Heart left ventricle (tissue), 16 donors: ENCODE measurements around the gene SREBF1. TPM values are rescaled to one million over a fixed set of nuclear protein-coding genes. Genes with fewer than 3 reads are reported as not detected.

Experiments
- ATAC-seq, 4 donors: fragments of 200-7000 bp; cut with Tn5 transposase; one replicate each; pipeline ENCODE4 v1.9.1; 2020 to 2022; ENCODE audit warnings: moderate library complexity in 4 of 4, mild to moderate bottlenecking in 3 of 4, moderate number of reproducible peaks in 1 of 4
- DNase-seq, 5 donors: peaks; one replicate each; pipeline ENCODE4 v3.0.0-alpha.2; 2020
- H3K27ac ChIP-seq, 12 donors: fragments of 200-600 bp; sonication (generic) in 4 of 12; one replicate each; pipeline versions ENCODE4 v1.5.0 to v1.8.0; 2016 to 2022; ENCODE audit warnings: mild to moderate bottlenecking in 2 of 12
- H3K27me3 ChIP-seq, 9 donors: fragments of 200-600 bp; sonication (generic) in 2 of 9; one replicate each; pipeline versions ENCODE4 v1.5.1 to v1.8.0; 2016 to 2022; ENCODE audit warnings: mild to moderate bottlenecking in 3 of 9
- H3K36me3 ChIP-seq, 9 donors: fragments of 200-600 bp; sonication (generic) in 2 of 9; one replicate each; pipeline versions ENCODE4 v1.5.0 to v1.8.0; 2018 to 2022; ENCODE audit warnings: mild to moderate bottlenecking in 2 of 9
- H3K4me1 ChIP-seq, 12 donors: fragments of 200-600 bp; sonication (generic) in 4 of 12; one replicate each; pipeline versions ENCODE4 v1.5.0 to v1.8.0; 2016 to 2022; ENCODE audit warnings: mild to moderate bottlenecking in 3 of 12
- H3K4me3 ChIP-seq, 12 donors: fragments of 200-600 bp; sonication (generic) in 4 of 12; one replicate each; pipeline versions ENCODE4 v1.5.0 to v1.8.0; 2017 to 2022; ENCODE audit warnings: mild to moderate bottlenecking in 9 of 12, moderate library complexity in 4 of 12
- H3K9me3 ChIP-seq, 12 donors: fragments of 200-600 bp; sonication (generic) in 4 of 12; one replicate each; pipeline versions ENCODE4 v1.5.0 to v1.8.0; 2016 to 2022; ENCODE audit warnings: mild to moderate bottlenecking in 1 of 12
- CTCF ChIP-seq, 12 donors: fragments of 200-600 bp; sonication (generic) in 4 of 12; IDR thresholded peaks; one replicate each; pipeline versions ENCODE4 v1.5.0 to v1.8.0; 2018 to 2022; ENCODE audit warnings: antibody characterized with exemption in 12 of 12, mild to moderate bottlenecking in 5 of 12
- POLR2A ChIP-seq, 2 donors: fragments of 450-650 bp; IDR thresholded peaks; one replicate each; pipeline ENCODE4 v1.6.1; 2017; ENCODE audit warnings: antibody characterized with exemption in 2 of 2, mild to moderate bottlenecking in 2 of 2, moderate library complexity in 2 of 2
- WGBS, 4 donors: extraction: QIAGEN DNeasy Blood & Tissue Kit in 2 of 4; methylation state at CpG; one replicate each; pipeline versions ENCODE4 v1.1.5 to v1.1.7; 2013 to 2018; 5-methylcytosine and 5-hydroxymethylcytosine counted together
- intact Hi-C, 10 donors: fragments of 100-400 bp; cut with DNase I; formaldehyde crosslinking; loops; one replicate each; pipeline versions ENCODE4 v1.11.1 to v1.14.2; 2022
- polyA plus RNA-seq, 2 donors: library from polyadenylated mRNA; stranded (reverse); fragments of 200-250 nt; gene quantifications; one replicate each; pipeline ENCODE4 v1.2.3, GENCODE V29; 2013
- total RNA-seq, 9 donors: library from RNA; depleted of rRNA in 2 of 9; stranded (reverse); fragments of >200 nt in 2 of 9; fragmentation: NEBNext Ultra II Directional in 3 of 9; extraction: Animal tissue kit (Norgen Biotek cat#: 25700) in 3 of 9; gene quantifications; one replicate each; pipeline versions ENCODE4 v1.1.0 to v1.2.4, GENCODE V29; 2016 to 2023
- donor health status: ischemic (EF 13 %, LVEDD 7.1; RV severe dilation, severe dysfunction).
- donor health status: healthy with polysubstance abuse.
- donor health status: DM: no; HTN: yes; CAD: no.
- donor health status: DM: no; HTN: no; CAD: no.
- donor health status: ischemic (EF 25% LVEDD 6.9; RV normal size, moderate dysfunction).
- donor health status: ischemic (EF 25% LVEDD 5.7; RV mildly dilated, moderate dysfunction).
- donor health status: healthy.
- donor health status: DM: yes; HTN: yes; CAD: no.
- donor health status: ischemic (EF 35%, LVEDD 5.7; RV mildly dilated, moderate dysfunction).
- donor health status: nonischemic (EF 11% LVEDD 7.7; RV severe dilation, severe dysfunction).
- donor health status: DM: yes; HTN: yes; CAD: no.
- donor health status: PGD.
- donor health status: ischemic (EF 29% LVEDD 5.4; RV normal size, mild dysfunction).
- donor health status: nonischemic (EF 23%, LVEDD 6.1; RV moderate dilation, normal function).

Gene SREBF1
- total and polyA plus RNA-seq, 11 donors, result 12.8 to 55.2 (median 21.4) TPM

GRCh38 chr17:17783116-17783824 is 53.5 kb downstream of the SREBF1 start:
- Histone ChIP-seq H3K36me3 (no peaks in the 10 kb centered on the region), H3K27ac (peak overlapping the region; percentile 80 to 98 (median 92)), H3K4me1 (peaks cover 7 to 84% (median 61%) of the 10 kb centered on the region in 12 donors), H3K4me3 (peak overlapping the region; percentile 40 to 73 (median 62)), H3K27me3 (peaks cover 0 to 15% (median 0%) of the 10 kb centered on the region in 9 donors), H3K9me3 (no peaks in the 10 kb centered on the region)
- DNase-seq (peak; percentile 82 to 91 (median 86)), ATAC-seq (peak in 3 of 4 donors; percentile 23 to 55 (median 53))
- intact Hi-C loops, result loop anchor here in 6 of 10 donors (2.0 to 10.0 kb wide), 8 partner anchors 30 to 102 kb away; partner anchors contain the start of gene RAI1 (in 4 of the 6)
- TF ChIP-seq CTCF (IDR thresholded peaks at IDR 0.05), result peak in 4 of 12 donors; percentile 22 to 52 (median 42)
- TF ChIP-seq POLR2A (IDR thresholded peaks at IDR 0.05), result no peak
- 0 to 2% (median 1%) methylated on average over 24 to 75 of the region's 75 CpGs for WGBS, 4 donors

GRCh38 chr17:17782523-17783115 is 54.2 kb downstream of the SREBF1 start:
- peaks cover 0 to 15% (median 0%) of the 10 kb centered on the region in 9 donors for H3K27me3 ChIP-seq
- no peaks in the 10 kb centered on the region for H3K36me3 ChIP-seq
- ATAC-seq, result peak in 2 of 4 donors; percentile 7 to 10
- peak overlapping the region; percentile 80 to 98 (median 92) for H3K27ac ChIP-seq
- TF ChIP-seq CTCF (IDR thresholded peaks at IDR 0.05) (no peak), POLR2A (IDR thresholded peaks at IDR 0.05) (no peak)
- H3K4me3 ChIP-seq, result peak overlapping the region; percentile 40 to 73 (median 62)
- no peaks in the 10 kb centered on the region for H3K9me3 ChIP-seq
- H3K4me1 ChIP-seq, result peaks cover 7 to 90% (median 67%) of the 10 kb centered on the region in 12 donors
- peak in 3 of 5 donors; percentile 42 to 61 (median 45) for DNase-seq
- WGBS, 4 donors, result 0 to 1% (median 1%) methylated on average over 1 to 56 of the region's 57 CpGs
- intact Hi-C loops, result loop anchor here in 6 of 10 donors (2.0 to 10.0 kb wide), 8 partner anchors 30 to 102 kb away; partner anchors contain the start of gene RAI1 (in 4 of the 6)

- WGBS, 4 donors, result 3 to 10% (median 5%) methylated on average over 45 to 88 of the region's 88 CpGs
- DNase-seq, result peak; percentile 85 to 93 (median 86)
- intact Hi-C loops, result loop anchor here in 6 of 10 donors (2.0 to 10.0 kb wide), 8 partner anchors 29 to 101 kb away; partner anchors contain the start of gene RAI1 (in 4 of the 6)
Observed at GRCh38 chr17:17781591-17782496, 54.9 kb downstream of the SREBF1 start.

More at GRCh38 chr17:17781591-17782496, 54.9 kb downstream of the SREBF1 start:
- Histone ChIP-seq H3K36me3 (no peaks in the 10 kb centered on the region), H3K4me3 (peak overlapping the region; percentile 40 to 73 (median 62)), H3K4me1 (peaks cover 7 to 93% (median 68%) of the 10 kb centered on the region in 12 donors), H3K27me3 (peaks cover 0 to 15% (median 0%) of the 10 kb centered on the region in 9 donors), H3K9me3 (no peaks in the 10 kb centered on the region), H3K27ac (peak overlapping the region; percentile 80 to 98 (median 92))
- ATAC-seq, result peak; percentile 64 to 73 (median 72)
- TF ChIP-seq CTCF (IDR thresholded peaks at IDR 0.05) (no peak), POLR2A (IDR thresholded peaks at IDR 0.05) (no peak)
